ENCODE measurements around the gene PSG7. TPM values are rescaled to one million over a fixed set of nuclear protein-coding genes. Genes with fewer than 3 reads are reported as not detected.
"Not testable (repeated sequence)": the region's sequence is repeated elsewhere in the genome, so short reads cannot be mapped to it uniquely, and the experiment has no call there.

PSG7 gene
- total and polyA plus RNA-seq, 2 donors (not counting 1 experiment from before 2014, with no cell fraction given): not detected

GRCh38 chr19:42971451-42971850 lies 34.4 kb upstream of the PSG7 start:
- H3K4me1 ChIP-seq (ENCODE audit: control insufficient read depth in 2 of 2, insufficient read depth in 2 of 2, low read length in 2 of 2); H3K36me3 ChIP-seq (replicated peaks in 1 of 2; ENCODE audit: control extremely low read depth in 1 of 2, control insufficient read depth in 1 of 2, extremely low read depth in 1 of 2, insufficient read depth in 2 of 2, low read length in 1 of 2); H3K4me3 ChIP-seq (ENCODE audit: control extremely low read depth in 1 of 5, extremely low read depth in 1 of 5, insufficient read depth in 1 of 5, low read depth in 2 of 5, low read length in 4 of 5); H3K9me3 ChIP-seq (ENCODE audit: control extremely low read depth in 1 of 3, control insufficient read depth in 2 of 3, insufficient read depth in 1 of 3, low read length in 2 of 3); H2AFZ ChIP-seq (ENCODE audit: insufficient read depth, low read depth, low read length, poor library complexity, severe bottlenecking); DNase-seq; H3K4me2 ChIP-seq (replicated peaks; ENCODE audit: low read depth, low read length, poor library complexity, severe bottlenecking); H3K79me2 ChIP-seq (ENCODE audit: control insufficient read depth, insufficient read depth, low read length); CTCF ChIA-PET; H3K27me3 Mint-ChIP-seq; H3K27ac Mint-ChIP-seq; POLR2A ChIA-PET; H3K27ac ChIP-seq (ENCODE audit: low read length in 2 of 2); intact Hi-C loops (cut with micrococcal nuclease); H3K27me3 ChIP-seq (replicated peaks in 1 of 4; ENCODE audit: control extremely low read depth in 1 of 4, control insufficient read depth in 3 of 4, insufficient read depth in 4 of 4, low read length in 3 of 4); H4K20me1 ChIP-seq (ENCODE audit: control insufficient read depth, insufficient read depth, low read length, poor library complexity, severe bottlenecking); H3K4me3 Mint-ChIP-seq; H3K9me3 Mint-ChIP-seq (ENCODE audit: insufficient read depth); H3K9ac ChIP-seq (ENCODE audit: low read length); ATAC-seq (ENCODE audit: low read depth); H3K4me1 Mint-ChIP-seq: not testable (repeated sequence)
- no CpG with 5 or more reads among the region's 5 CpGs for WGBS (ENCODE audit: insufficient coverage)

- Histone ChIP-seq H3K4me3 (ENCODE audit: control extremely low read depth in 1 of 5, extremely low read depth in 1 of 5, insufficient read depth in 1 of 5, low read depth in 2 of 5, low read length in 4 of 5) (no peak overlapping the region), H2AFZ (ENCODE audit: insufficient read depth, low read depth, low read length, poor library complexity, severe bottlenecking) (no peak overlapping the region), H4K20me1 (ENCODE audit: control insufficient read depth, insufficient read depth, low read length, poor library complexity, severe bottlenecking) (no peaks in the 10 kb centered on the region), H3K36me3 (replicated peaks in 1 of 2; ENCODE audit: control extremely low read depth in 1 of 2, control insufficient read depth in 1 of 2, extremely low read depth in 1 of 2, insufficient read depth in 2 of 2, low read length in 1 of 2) (no peaks in the 10 kb centered on the region), H3K27ac (ENCODE audit: low read length in 2 of 2) (no peak overlapping the region), H3K4me2 (replicated peaks; ENCODE audit: low read depth, low read length, poor library complexity, severe bottlenecking) (no peak overlapping the region), H3K9me3 (ENCODE audit: control extremely low read depth in 1 of 3, control insufficient read depth in 2 of 3, insufficient read depth in 1 of 3, low read length in 2 of 3) (no peaks in the 10 kb centered on the region), H3K9ac (ENCODE audit: low read length) (no peak overlapping the region), H3K27me3 (replicated peaks in 1 of 4; ENCODE audit: control extremely low read depth in 1 of 4, control insufficient read depth in 3 of 4, insufficient read depth in 4 of 4, low read length in 3 of 4) (no peaks in the 10 kb centered on the region), H3K79me2 (ENCODE audit: control insufficient read depth, insufficient read depth, low read length) (no peaks in the 10 kb centered on the region), H3K4me1 (ENCODE audit: control insufficient read depth in 2 of 2, insufficient read depth in 2 of 2, low read length in 2 of 2) (no peaks in the 10 kb centered on the region)
- intact Hi-C loops (cut with micrococcal nuclease): no loop called here
- Mint-ChIP-seq H3K4me1 (no peaks in the 10 kb centered on the region), H3K27me3 (no peaks in the 10 kb centered on the region), H3K4me3 (no peak overlapping the region), H3K27ac (no peak overlapping the region), H3K9me3 (ENCODE audit: insufficient read depth) (peaks cover 2% of the 10 kb centered on the region)
- DNase-seq: no peak
- ChIA-PET CTCF (no interaction called here), POLR2A (no interaction called here)
- TF ChIP-seq EZH2 (IDR thresholded peaks at IDR 0.05; ENCODE audit: borderline replicate concordance, insufficient read depth, low read depth, low read length, poor library complexity, severe bottlenecking) (no peak), CTCF (IDR thresholded peaks at IDR 0.05) (no peak)
- ATAC-seq (ENCODE audit: low read depth): no peak
- 93% methylated on average over 2 of the region's 2 CpGs for WGBS (ENCODE audit: insufficient coverage)
Observed at GRCh38 chr19:42965176-42965575, 28.2 kb upstream of the PSG7 start.
